ENCODE results near the gene UQCRH.

- no peak for TF ChIP-seq CTCF (IDR thresholded peaks at IDR 0.05)
- TF ChIP-seq ZFX (IDR thresholded peaks at IDR 0.05; ENCODE audit: borderline replicate concordance), result no peak
Observed at GRCh38 chr1:46341222-46342083, 38.0 kb downstream of the UQCRH start.

Measured in 22Rv1 (cell line).